NCI-H1417 (cell line): ENCODE results near the gene GAS7.

ENCODE experiments used
- DNase-seq, 3 experiments: peaks; one replicate each; lab custom pipeline; 2025; lab: John Stamatoyannopoulos, UW

GAS7 gene

DNA sequence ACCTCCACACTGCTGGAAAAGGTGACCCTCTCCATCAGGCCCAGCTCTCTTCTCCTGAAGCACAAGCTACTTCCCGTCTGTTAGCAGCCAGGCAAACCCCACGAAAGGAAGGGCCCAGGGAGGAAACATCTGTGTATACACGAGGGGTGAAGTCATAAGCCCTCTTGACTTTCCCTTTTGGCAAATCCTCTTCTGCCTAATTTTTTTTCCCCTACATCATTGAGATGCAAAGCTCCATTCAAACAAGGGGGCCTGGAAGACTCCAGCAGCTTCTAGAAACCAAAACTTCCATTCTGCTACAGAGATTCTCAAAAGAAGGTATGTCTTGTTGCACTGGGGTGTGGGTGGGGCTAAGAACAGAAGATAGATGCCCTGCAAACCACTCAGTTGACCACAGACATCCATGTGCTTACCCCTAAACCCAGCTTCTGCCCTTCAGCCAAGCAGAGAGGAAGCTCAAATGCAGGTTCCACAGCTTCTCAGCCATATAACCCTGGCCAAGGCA lies 147.8 kb downstream of the GAS7 start:
- no peak for DNase-seq

GRCh38 chr17:10048629-10049350 lies 149.6 kb downstream of the GAS7 start:
- no peak for DNase-seq

DNA sequence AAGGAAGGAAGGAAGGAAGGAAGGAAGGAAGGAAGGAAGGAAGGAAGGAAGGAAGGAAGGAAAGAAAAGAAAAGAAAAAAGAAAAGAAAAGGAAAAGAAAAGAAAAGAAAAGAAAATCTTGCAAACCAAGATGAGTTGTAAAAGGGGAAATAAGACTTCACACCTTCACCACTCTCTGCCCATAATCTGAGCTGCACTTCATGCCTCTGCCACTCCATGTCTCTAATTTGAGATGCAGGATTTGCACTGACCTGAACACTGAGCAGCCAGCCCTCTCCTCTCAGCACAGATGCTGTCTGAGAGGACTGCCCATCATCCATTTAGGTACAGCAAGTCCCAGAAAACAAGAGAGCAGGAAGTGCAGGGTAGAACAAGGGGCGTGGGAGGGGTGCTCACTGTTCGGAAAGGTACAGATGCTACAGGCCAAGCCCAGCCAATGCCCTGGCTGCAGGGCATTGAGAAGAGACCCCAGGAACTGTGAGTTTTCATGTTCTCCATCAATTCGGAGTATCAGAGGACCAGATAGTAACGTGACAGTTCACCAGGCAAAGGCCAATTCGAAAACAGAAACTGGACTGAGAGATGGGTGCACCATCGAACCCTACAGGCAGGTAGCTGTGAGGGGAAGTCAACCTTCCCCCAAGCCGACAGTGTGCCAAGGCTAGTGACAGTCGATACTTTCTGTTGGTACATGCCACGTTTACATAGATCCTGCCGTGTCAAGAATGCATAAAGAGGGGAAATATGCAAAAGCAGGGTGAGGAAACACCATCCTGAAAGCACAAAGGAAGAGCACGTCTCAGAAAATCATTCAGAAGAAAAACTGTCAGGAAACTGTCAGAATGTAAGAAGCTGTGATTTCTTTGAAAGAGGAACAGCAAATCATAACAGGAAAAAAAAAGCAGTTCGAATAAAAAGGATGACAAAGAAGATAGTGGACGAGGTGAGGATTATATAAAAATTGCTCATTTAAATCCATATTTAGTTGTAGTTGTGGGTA lies 151.3 kb downstream of the GAS7 start:
- DNase-seq = no peak

- DNase-seq = no peak
Measured at GRCh38 chr17:10045871-10046658, 152.3 kb downstream of the GAS7 start.

GRCh38 chr17:10042589-10043244 lies 155.7 kb downstream of the GAS7 start:
- no peak for DNase-seq

DNA sequence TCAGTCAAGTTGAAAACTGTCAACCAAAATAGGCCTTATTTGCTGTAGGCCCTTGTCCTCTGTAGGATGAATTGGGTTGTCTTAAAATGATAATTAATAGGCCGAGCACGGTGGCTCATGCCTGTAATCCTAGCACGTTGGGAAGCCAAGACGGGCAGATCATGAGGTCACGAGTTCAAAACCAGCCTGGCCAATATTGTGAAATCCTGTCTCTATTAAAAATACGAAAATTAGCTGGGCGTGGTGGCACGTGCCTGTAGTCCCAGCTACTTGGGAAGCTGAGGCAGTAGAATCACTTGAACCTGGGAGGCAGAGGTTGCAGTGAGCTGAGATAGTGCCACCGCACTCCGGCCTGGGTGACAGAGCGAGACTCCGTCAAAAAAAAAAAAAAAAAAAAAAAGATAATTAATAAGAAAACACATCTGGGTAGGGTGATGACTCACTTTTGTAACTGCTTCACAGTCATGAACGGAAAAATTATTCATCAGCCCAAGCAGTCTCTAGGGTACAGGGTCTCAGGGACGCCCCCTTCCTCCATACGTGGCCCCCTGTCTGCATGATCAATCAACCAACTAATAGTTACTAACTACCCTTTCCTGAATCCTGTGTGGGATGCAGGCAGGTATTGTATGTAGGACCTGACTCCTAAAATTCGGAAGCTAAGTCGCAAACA lies 156.4 kb downstream of the GAS7 start:
- DNase-seq = no peak

GRCh38 chr17:10041287-10041612 lies 157.2 kb downstream of the GAS7 start:
- no peak for DNase-seq

- no peak for DNase-seq
Measured at GRCh38 chr17:10036511-10037061, 161.8 kb downstream of the GAS7 start.

- no peak for DNase-seq
Measured at GRCh38 chr17:10035885-10036284, 162.5 kb downstream of the GAS7 start.

- no peak for DNase-seq
Measured at GRCh38 chr17:10034719-10035475, 163.5 kb downstream of the GAS7 start.

- DNase-seq = no peak
Measured at GRCh38 chr17:10033959-10034358, 164.4 kb downstream of the GAS7 start.

DNA sequence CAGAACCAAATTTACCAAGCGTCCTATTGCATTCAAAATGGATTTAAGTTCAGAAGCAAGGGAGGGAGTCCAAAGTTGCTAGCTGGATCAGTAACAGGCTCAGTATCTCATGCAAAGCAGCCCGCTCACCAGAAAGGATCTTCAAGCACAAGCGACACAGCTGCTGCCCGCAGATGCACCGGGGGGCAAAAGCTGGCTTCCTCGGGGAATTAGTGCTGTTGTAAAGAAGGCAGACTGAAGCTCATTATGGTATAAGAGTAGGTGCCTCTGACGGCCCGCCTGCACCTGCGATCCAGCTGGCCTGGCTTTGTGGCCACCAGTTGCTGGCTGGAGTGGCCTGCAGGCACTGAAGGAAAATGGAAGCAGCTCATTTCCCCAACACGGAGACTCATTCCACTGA lies 165.0 kb downstream of the GAS7 start:
- DNase-seq = no peak

GRCh38 chr17:10032118-10032852 lies 166.1 kb downstream of the GAS7 start:
- no peak for DNase-seq

DNA sequence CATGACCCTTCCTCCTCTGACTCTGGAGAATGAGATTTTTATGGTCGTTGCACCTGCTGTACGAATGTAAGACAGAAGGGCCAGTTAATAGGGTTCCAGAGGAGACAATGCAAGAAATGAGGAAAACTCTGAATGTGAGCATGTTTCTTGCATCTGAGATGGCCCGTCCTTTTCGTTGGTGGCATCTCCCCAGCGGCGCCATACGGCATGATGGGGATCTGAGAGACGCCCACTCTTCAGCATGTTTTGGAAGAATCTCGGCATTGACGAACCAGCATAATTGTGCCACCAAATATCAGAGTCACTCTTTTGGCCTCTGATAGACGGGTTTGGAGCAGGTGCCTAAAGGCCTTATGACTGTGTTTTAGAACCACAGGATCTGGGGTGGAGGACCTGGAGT lies 166.8 kb downstream of the GAS7 start:
- DNase-seq = no peak

DNA sequence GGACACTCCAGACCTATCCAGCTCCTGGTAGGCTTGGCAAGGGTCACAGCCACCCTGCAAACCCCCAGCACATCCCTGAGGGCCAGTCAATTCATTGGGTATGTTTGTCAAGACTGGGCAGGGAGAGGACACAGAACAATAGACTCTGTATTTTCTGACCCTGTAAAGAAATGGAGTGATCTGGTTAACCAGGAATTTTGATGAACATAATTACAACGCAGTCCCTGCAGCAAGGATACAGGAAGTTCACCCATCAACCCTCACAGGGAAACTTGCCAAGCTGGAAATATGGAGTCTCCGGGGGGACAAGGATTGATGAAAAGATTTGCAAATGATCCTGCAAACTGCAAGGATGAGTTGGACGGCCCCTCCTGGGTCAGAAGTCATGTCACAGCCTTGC lies 167.3 kb downstream of the GAS7 start:
- no peak for DNase-seq

GRCh38 chr17:10029129-10029528 lies 169.3 kb downstream of the GAS7 start:
- no peak for DNase-seq

DNA sequence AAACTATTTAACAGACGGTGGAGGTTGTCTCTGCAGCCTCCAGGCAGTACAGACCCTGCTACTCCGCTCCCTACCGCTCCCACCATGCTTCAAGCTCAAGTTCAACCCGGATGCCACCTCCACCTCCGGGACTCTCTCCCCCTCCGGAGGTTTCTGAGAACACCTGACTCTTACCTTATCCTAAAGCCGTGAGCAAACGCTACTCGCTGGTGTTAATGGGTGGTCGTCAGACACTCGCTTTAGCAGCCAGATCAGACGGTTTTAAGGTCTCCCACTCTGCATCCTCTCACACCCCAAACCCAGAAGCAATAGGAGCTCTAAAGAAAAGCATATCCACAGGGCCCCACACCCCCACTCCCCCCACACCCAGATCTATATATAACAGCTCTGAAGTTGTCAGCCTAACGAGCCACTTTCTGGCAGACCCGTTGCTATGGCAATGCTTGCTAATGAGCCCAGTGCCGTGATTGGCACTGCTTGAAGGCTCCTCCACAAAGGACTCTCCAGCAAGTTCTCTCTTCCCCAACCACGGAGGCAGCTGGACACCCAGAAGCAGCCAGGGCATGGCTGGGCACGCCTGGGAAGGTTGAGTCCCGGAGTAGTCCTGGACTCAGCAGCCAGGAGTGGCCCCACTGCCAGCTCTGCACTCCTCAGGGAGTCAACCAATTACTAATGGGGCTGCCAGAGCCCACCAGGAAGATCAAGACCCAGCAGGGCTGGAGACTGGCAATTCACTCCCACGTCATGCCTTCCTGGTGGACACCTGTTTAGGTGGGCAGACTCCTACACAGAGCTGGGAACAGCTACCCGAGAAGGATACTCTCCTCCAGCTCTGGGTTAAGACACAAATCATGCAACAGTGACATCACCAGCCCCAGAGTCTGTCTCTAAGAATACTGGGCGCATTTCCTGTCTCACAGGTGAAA lies 172.2 kb downstream of the GAS7 start:
- no peak for DNase-seq

DNA sequence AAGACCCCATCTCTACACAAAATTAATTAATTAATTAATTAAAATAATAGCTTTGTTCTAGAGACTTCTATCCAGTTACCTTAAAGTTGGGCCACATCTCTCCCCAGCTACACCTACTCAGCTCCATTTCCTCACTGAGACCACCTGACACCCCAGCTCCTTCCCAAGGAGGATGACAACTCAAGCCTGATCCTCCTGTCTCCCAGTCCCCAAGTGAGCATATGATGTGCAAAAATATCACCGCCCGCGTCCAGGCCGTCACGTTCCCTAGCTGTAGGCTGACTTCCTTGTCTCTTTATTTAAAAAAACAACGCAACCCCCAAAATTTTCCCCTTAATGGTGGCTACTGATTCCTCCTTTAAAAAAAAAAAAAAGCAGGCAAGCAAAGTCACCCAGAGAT lies 173.2 kb downstream of the GAS7 start:
- DNase-seq = no peak
